Measurements from ENCODE around the gene MDC1.

MDC1 gene

GRCh38 chr6:30703011-30703410 lies 14.1 kb downstream of the MDC1 start:
- no peak for FAIRE-seq

- no peak for FAIRE-seq
These were observed 16.7 kb downstream of the MDC1 start for GRCh38 chr6:30700340-30700739.

- FAIRE-seq: no peak
These were observed 20.6 kb downstream of the MDC1 start for GRCh38 chr6:30696432-30696831.

GRCh38 chr6:30691208-30691847 lies 25.8 kb downstream of the MDC1 start:
- no peak for FAIRE-seq

GRCh38 chr6:30690403-30691207 lies 26.5 kb downstream of the MDC1 start, which contains the start of gene NRM:
Gene NRM, minus strand, starts transcription at chr6:30690984. Its CDS starts 10 bp downstream, at chr6:30690974.
- no peak for FAIRE-seq

GRCh38 chr6:30689985-30690384 lies 27.1 kb downstream of the MDC1 start:
- no peak for FAIRE-seq

- FAIRE-seq: no peak
These were observed 27.8 kb downstream of the MDC1 start for GRCh38 chr6:30689022-30689865.

- FAIRE-seq: no peak
These were observed 28.5 kb downstream of the MDC1 start for GRCh38 chr6:30688569-30688968.

GRCh38 chr6:30687659-30688431 lies 29.2 kb downstream of the MDC1 start:
- FAIRE-seq: no peak

- FAIRE-seq: no peak
These were observed 30.0 kb downstream of the MDC1 start for GRCh38 chr6:30686908-30687658.

GRCh38 chr6:30686009-30686907 lies 30.8 kb downstream of the MDC1 start, which contains the start of gene PPP1R18:
Gene PPP1R18, minus strand, starts transcription at chr6:30686645. Its CDS starts 627 bp downstream, at chr6:30686018.
- FAIRE-seq: no peak

GRCh38 chr6:30685157-30686008 lies 31.7 kb downstream of the MDC1 start:
- no peak for FAIRE-seq

- FAIRE-seq: no peak
These were observed 32.5 kb downstream of the MDC1 start for GRCh38 chr6:30684386-30685156.

GRCh38 chr6:30683980-30684338 lies 33.1 kb downstream of the MDC1 start:
- no peak for FAIRE-seq

GRCh38 chr6:30683183-30683979 lies 33.7 kb downstream of the MDC1 start:
- no peak for FAIRE-seq

GRCh38 chr6:30682143-30683117 lies 34.7 kb downstream of the MDC1 start:
- FAIRE-seq: no peak

GRCh38 chr6:30681766-30682142 lies 35.3 kb downstream of the MDC1 start:
- FAIRE-seq: no peak
